DOHH2 (cell line): ENCODE results near the gene VPS37C.

ENCODE experiments used
- H3F3A ChIP-seq: fragments of 200-600 bp; sonication (generic), shearing (Covaris generic); 2 replicates; pipeline ENCODE4 v1.6.0; 2016; ENCODE audit warnings: antibody characterized with exemption, mild to moderate bottlenecking; ENCODE audit not compliant: control insufficient read depth, insufficient read depth
- H3K27ac ChIP-seq: fragments of 200-600 bp; sonication (generic); 2 replicates; pipeline ENCODE4 v1.5.1; 2014; ENCODE audit warnings: low read depth, mild to moderate bottlenecking, low read length, moderate library complexity
- H3K27me3 ChIP-seq: fragments of 200-600 bp; sonication (generic); 2 replicates; pipeline ENCODE4 v1.6.1; 2014; ENCODE audit warnings: mild to moderate bottlenecking, low read length, mixed read lengths; ENCODE audit not compliant: control insufficient read depth
- H3K36me3 ChIP-seq: fragments of 200-600 bp; sonication (generic); 2 replicates; pipeline ENCODE4 v1.6.1; 2014; ENCODE audit warnings: mild to moderate bottlenecking, low read length, moderate library complexity, mixed read lengths; ENCODE audit not compliant: control insufficient read depth
- H3K4me1 ChIP-seq: fragments of 200-600 bp; sonication (generic); 2 replicates; pipeline ENCODE4 v1.6.1; 2014; ENCODE audit warnings: mild to moderate bottlenecking, low read length, mixed read lengths; ENCODE audit not compliant: control insufficient read depth
- H3K4me2 ChIP-seq: fragments of 200-600 bp; sonication (generic); 2 replicates; pipeline ENCODE4 v1.6.0; 2014; ENCODE audit warnings: mild to moderate bottlenecking, low read length, moderate library complexity
- H3K4me3 ChIP-seq: fragments of 200-600 bp; sonication (generic); 2 replicates; pipeline ENCODE4 v1.5.1; 2014; ENCODE audit warnings: mild to moderate bottlenecking, low read length, mixed read lengths
- H3K79me2 ChIP-seq: fragments of 200-600 bp; sonication (generic); 2 replicates; pipeline ENCODE4 v1.6.1; 2014; ENCODE audit warnings: mild to moderate bottlenecking, low read length, mixed read lengths; ENCODE audit not compliant: control insufficient read depth
- H3K9me2 ChIP-seq: fragments of 200-600 bp; sonication (generic); replicated peaks from 2 replicates; pipeline ENCODE4 v1.6.1; 2014; ENCODE audit warnings: mild to moderate bottlenecking, low read length, mixed read lengths; ENCODE audit not compliant: control insufficient read depth
- H3K9me3 ChIP-seq: fragments of 200-600 bp; sonication (generic); 2 replicates; pipeline ENCODE4 v1.6.1; 2014; ENCODE audit warnings: antibody characterized with exemption, low read length, mixed read lengths; ENCODE audit not compliant: control insufficient read depth, insufficient read depth
- H4K20me1 ChIP-seq: fragments of 200-600 bp; sonication (generic); 2 replicates; pipeline ENCODE4 v1.6.0; 2014; ENCODE audit warnings: low read depth, mild to moderate bottlenecking, antibody characterized with exemption, low read length, moderate library complexity; ENCODE audit not compliant: control insufficient read depth, insufficient read depth
- CTCF ChIP-seq: fragments of 200-600 bp; sonication (generic); IDR thresholded peaks from one replicate; pipeline ENCODE4 v1.5.1; 2014; ENCODE audit warnings: antibody characterized with exemption, mild to moderate bottlenecking, low read depth, low read length; ENCODE audit not compliant: poor library complexity, severe bottlenecking
- EZH2phosphoT487 ChIP-seq: fragments of 200-600 bp; sonication (generic); IDR thresholded peaks from 2 replicates; pipeline ENCODE4 v1.6.1; 2017; ENCODE audit warnings: borderline replicate concordance, mild to moderate bottlenecking, antibody characterized with exemption, low read length, moderate library complexity, mixed read lengths

Gene VPS37C

GRCh38 chr11:61151545-61152252, 9.5 kb downstream of the VPS37C start:
- Histone ChIP-seq H3K27ac (no peak overlapping the region), H3K4me3 (no peak overlapping the region), H3K9me2 (no peaks in the 10 kb centered on the region), H4K20me1 (no peaks in the 10 kb centered on the region), H3K79me2 (peaks cover 55% of the 10 kb centered on the region), H3K4me1 (peaks cover 7% of the 10 kb centered on the region; the same call in 1 of the 2 replicates), H3K36me3 (peaks cover 7% of the 10 kb centered on the region; the same call in 1 of the 2 replicates), H3K9me3 (peaks cover 9% of the 10 kb centered on the region; the same call in 1 of the 2 replicates), H3F3A (no peaks in the 10 kb centered on the region), H3K27me3 (no peaks in the 10 kb centered on the region), H3K4me2 (no peak overlapping the region)
- no peak for TF ChIP-seq EZH2phosphoT487
- no peak for TF ChIP-seq CTCF

- no peaks in the 10 kb centered on the region for H4K20me1 ChIP-seq
- no peak overlapping the region for H3K27ac ChIP-seq
- H3K4me2 ChIP-seq = no peak overlapping the region
- H3K9me2 ChIP-seq = no peaks in the 10 kb centered on the region
- peaks cover 7% of the 10 kb centered on the region; the same call in 1 of the 2 replicates for H3K4me1 ChIP-seq
- peaks cover 9% of the 10 kb centered on the region; the same call in 1 of the 2 replicates for H3K9me3 ChIP-seq
- no peaks in the 10 kb centered on the region for H3K27me3 ChIP-seq
- H3K4me3 ChIP-seq = no peak overlapping the region
- no peaks in the 10 kb centered on the region for H3F3A ChIP-seq
- H3K79me2 ChIP-seq = peaks cover 53% of the 10 kb centered on the region
- TF ChIP-seq CTCF (no peak), EZH2phosphoT487 (no peak)
- peaks cover 7% of the 10 kb centered on the region; the same call in 1 of the 2 replicates for H3K36me3 ChIP-seq
Measured at GRCh38 chr11:61150706-61151544, 10.3 kb downstream of the VPS37C start.

GRCh38 chr11:61149624-61150615, 11.3 kb downstream of the VPS37C start:
- H3K27ac ChIP-seq = no peak overlapping the region
- peaks cover 7% of the 10 kb centered on the region; the same call in 1 of the 2 replicates for H3K4me1 ChIP-seq
- peaks cover 48% of the 10 kb centered on the region for H3K79me2 ChIP-seq
- TF ChIP-seq EZH2phosphoT487 (no peak), CTCF (no peak)
- H3K4me2 ChIP-seq = no peak overlapping the region
- no peak overlapping the region for H3K4me3 ChIP-seq
- no peaks in the 10 kb centered on the region for H3K9me2 ChIP-seq
- H3K36me3 ChIP-seq = peaks cover 2% of the 10 kb centered on the region; the same call in 1 of the 2 replicates
- no peaks in the 10 kb centered on the region for H3K27me3 ChIP-seq
- peaks cover 9% of the 10 kb centered on the region; the same call in 1 of the 2 replicates for H3K9me3 ChIP-seq
- no peaks in the 10 kb centered on the region for H4K20me1 ChIP-seq
- H3F3A ChIP-seq = no peaks in the 10 kb centered on the region
